HAP-1 (cell line): Measurements from ENCODE around the gene METTL26.

ENCODE experiments used
- DNase-seq, 2 experiments: peaks; one replicate each; pipeline ENCODE4 v3.0.0-alpha.2; 2016 to 2020; ENCODE audit warnings: low spot score in 2 of 2
- H3K27me3 ChIP-seq: fragments of 250-450 bp; sonication (Bioruptor Pico); 2 replicates; pipeline ENCODE4 v1.5.1; 2020; ENCODE audit warnings: low read depth, mild to moderate bottlenecking, moderate library complexity
- H3K36me3 ChIP-seq: fragments of 250-450 bp; sonication (Bioruptor Pico); replicated peaks from 2 replicates; pipeline ENCODE4 v1.5.1; 2020; ENCODE audit warnings: mild to moderate bottlenecking
- H3K4me1 ChIP-seq: fragments of 250-450 bp; sonication (Bioruptor Pico); 2 replicates; pipeline ENCODE4 v1.5.1; 2020; ENCODE audit warnings: mild to moderate bottlenecking
- H3K4me3 ChIP-seq: fragments of 250-450 bp; sonication (Bioruptor Pico); 2 replicates; pipeline ENCODE4 v1.5.1; 2020; ENCODE audit warnings: mild to moderate bottlenecking, moderate library complexity
- H3K9me3 ChIP-seq: fragments of 250-450 bp; sonication (Bioruptor Pico); 2 replicates; pipeline ENCODE4 v1.5.1; 2020; ENCODE audit warnings: mild to moderate bottlenecking, moderate library complexity
- in situ Hi-C: fragments of 300-500 bp; cut with MboI; formaldehyde crosslinking; loops from 3 replicates; pipeline ENCODE4 v1.14.3; 2020; ENCODE audit warnings: low sequenced_read_pairs, inconsistent platforms, mixed read lengths

METTL26 gene

DNA sequence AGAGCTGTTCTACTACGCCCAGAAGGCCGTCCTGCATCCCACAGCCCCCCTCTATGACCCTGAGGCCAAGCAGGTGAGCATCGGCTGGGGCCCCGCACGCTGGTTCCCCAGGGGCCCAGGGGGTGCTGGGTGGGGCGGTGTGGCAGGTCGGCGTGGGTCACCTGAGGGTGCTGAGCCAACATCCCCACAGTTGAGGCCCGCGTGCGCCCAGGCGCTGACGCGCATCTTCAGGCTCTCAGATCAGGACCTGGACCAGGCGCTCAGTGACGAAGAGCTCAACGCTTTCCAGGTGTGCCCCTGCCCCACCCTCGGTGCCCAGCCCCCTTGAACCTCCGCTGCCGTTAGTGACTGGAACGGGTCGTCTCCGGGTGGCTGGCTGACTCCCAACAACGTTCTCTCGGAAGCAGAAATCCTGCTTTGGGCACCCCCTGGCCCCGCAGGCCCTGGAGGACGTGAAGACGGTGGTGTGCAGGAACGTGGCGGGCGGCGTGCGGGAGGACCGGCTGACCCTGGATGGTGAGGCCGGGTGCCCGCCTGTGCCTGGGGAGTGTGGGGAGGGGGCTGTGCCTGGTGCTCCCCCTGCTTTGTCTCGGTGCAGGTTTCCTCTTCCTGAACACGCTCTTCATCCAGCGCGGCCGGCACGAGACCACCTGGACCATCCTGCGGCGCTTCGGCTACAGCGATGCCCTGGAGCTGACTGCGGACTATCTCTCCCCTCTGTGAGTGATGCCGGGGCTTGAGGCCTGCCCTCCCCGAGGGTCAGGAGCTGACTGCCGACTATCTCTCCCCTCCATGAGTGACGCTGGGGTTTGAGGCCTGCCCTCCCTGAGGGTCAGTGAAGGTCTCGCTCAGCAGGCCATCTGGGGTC is 34.6 kb upstream of the METTL26 start:
- H3K4me1 ChIP-seq = peaks cover 7% of the 10 kb centered on the region
- DNase-seq = no peak
- in situ Hi-C loops = no loop called here
- H3K36me3 ChIP-seq = peaks cover 54% of the 10 kb centered on the region
- no peaks in the 10 kb centered on the region for H3K9me3 ChIP-seq
- H3K27me3 ChIP-seq = no peaks in the 10 kb centered on the region
- no peak overlapping the region for H3K4me3 ChIP-seq

DNA sequence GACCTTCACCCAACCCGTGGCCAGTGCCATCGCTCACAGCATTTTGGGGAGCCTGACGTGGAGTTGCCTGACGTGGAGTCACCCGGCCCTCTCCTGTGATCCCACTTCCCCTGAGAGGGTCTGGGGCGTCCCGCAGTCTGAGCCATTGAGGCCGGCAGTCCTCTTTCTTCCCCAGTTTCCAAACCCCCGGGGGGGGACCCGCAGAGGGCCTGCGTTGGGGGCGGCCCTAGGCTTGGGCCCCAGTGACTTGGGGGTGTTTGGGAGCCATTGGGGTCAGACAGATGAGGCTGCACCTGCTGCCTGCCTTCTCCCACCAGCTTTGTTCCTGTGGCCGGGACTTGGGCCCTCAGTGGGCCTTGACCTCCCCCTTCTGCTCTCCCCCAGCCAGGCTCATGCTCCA is 33.6 kb upstream of the METTL26 start:
- Histone ChIP-seq H3K36me3 (peaks cover 53% of the 10 kb centered on the region), H3K27me3 (no peaks in the 10 kb centered on the region), H3K9me3 (no peaks in the 10 kb centered on the region), H3K4me1 (peaks cover 7% of the 10 kb centered on the region), H3K4me3 (peak overlapping the region; percentile 87; the same call in 1 of the 2 replicates)
- in situ Hi-C loops = no loop called here
- no peak for DNase-seq

DNA sequence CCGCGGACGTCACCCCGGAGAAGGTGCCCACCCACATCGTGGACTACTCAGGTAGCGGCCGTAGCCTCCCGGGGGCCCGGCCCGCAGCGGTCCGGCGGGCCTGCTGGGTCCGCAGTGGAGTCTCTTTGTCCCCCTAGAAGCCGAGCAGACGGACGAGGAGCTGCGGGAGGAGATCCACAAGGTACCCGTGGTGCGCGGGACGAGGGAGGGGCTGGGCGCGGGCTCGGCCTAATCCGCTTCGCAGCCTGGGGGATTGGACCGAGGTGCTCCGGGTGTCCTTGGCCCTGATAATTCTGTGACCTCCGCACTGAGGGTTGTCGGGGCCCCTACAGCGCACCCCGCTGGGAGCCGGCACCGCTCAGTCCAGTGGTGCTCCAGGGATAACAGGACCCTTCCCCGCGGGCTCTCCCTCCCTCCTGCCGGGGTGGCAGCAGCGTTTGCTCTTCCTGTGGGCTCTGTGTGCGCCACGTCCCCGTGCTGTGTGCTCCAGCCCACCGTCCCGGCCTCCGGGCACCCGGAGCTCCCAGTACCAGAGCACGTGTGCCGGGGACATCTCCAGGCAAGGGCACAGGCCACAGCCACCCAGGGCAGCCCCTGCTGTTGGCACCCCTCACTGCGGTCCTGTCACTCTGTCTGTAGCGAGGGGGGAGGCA is 32.5 kb upstream of the METTL26 start:
- Histone ChIP-seq H3K27me3 (no peaks in the 10 kb centered on the region), H3K36me3 (peaks cover 47% of the 10 kb centered on the region)
- peak in 1 of 2 experiments; percentile 51 for DNase-seq

DNA sequence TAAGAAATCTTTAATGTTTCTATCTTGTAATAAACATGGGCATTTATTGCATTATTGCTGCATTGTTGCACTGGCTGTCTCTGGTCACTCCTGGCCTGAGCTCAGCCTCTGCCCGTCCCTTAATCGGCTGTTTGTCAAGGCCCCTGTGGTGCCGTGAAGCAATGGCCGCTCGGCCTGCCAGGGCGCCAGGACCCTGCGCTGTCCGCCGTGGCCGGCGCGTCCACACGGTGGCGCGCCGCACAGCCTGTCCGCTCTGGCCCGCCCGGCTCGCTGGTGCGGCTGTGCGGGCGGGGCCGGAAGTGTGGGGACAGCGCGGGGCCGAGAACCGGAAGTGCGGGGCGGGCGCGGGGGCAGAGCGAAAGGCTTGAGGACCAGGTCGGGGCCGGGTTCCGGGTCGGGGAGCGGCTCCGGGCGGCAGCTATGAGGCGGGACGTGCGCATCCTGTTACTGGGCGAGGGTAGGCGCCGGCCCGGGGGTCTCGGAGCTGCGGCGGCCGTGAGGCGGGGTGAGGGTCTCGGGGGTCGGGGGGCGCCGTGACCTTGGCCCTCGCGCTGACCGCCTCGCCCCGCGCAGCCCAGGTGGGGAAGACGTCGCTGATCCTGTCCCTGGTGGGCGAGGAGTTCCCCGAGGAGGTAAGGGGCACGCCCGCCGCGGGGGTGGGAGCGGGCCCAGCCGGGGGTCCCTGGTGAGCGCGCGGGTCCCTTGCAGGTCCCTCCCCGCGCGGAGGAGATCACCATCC is 31.8 kb upstream of the METTL26 start, which contains the start of gene RHOT2:
RHOT2 (plus strand) TSS at position 353 of the 739 bp plus-strand sequence; CDS start at position 421, 68 bp downstream.
- in situ Hi-C loops = no loop called here
- H3K4me3 ChIP-seq = peak within 1 kb of the TSS; percentile 87
- H3K4me1 ChIP-seq = peaks cover 7% of the 10 kb centered on the region
- no peaks in the 10 kb centered on the region for H3K27me3 ChIP-seq
- peaks cover 44% of the 10 kb centered on the region for H3K36me3 ChIP-seq
- no peaks in the 10 kb centered on the region for H3K9me3 ChIP-seq
- DNase-seq = peak; percentile 83 to 96

More for the DNA sequence above, 32.5 kb upstream of the METTL26 start:
- in situ Hi-C loops = no loop called here
- no peaks in the 10 kb centered on the region for H3K9me3 ChIP-seq
- peaks cover 7% of the 10 kb centered on the region for H3K4me1 ChIP-seq
- H3K4me3 ChIP-seq = peak overlapping the region; percentile 87

DNA sequence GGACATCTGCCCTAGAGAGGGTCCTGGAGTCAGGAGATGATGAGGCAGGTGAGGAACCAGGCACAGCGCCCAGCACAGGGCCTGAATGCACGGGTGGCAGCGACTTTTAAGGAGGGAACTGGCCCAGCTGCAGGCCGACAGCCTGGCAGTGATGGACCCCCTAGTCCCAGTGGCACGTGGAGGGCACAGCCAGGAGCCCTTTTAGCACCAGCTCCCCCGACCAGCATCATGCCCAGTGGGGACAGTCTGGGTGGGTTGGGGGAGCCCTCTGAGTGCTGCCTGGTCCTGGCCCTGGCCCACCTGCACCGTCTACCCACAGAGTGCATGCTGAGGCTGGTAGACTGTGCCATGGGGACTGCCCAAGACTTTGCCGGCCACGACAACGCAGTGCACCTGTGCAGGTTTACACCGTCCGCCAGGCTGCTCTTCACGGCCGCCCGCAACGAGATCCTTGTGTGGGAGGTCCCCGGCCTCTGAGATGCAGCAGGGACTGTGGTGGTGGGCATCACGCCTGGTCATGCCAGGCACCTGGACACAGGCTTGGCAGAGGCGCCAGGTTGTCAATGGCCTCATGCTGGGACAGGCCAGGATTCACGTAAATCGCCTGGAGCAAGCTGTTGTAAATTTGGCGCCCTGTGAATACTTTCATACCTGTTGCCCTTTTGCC is 31.1 kb upstream of the METTL26 start:
- in situ Hi-C loops = no loop called here
- H3K4me1 ChIP-seq = peaks cover 7% of the 10 kb centered on the region
- H3K4me3 ChIP-seq = peak overlapping the region; percentile 87

DNA sequence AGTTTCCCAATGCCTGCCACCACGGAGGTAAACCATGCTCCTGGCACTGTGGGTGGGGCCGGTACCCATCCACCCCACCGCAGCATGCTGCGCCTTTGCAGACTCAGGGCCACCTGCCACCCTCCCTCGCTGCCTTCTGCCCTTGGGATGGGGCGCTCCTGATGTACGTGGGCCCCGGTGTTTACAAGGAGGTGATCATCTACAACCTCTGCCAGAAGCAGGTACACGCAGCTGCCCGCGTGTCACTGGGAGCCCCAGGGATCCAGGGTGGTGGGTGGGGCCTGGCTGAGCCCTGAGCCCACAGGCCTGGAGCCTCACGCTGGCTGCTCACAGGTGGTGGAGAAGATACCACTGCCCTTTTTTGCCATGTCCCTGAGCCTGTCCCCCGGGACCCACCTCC is 30.5 kb upstream of the METTL26 start:
- H3K4me3 ChIP-seq = no peak overlapping the region
- H3K36me3 ChIP-seq = peaks cover 39% of the 10 kb centered on the region
- peaks cover 7% of the 10 kb centered on the region for H3K4me1 ChIP-seq
- DNase-seq = no peak
- H3K9me3 ChIP-seq = no peaks in the 10 kb centered on the region
- in situ Hi-C loops = no loop called here
- no peaks in the 10 kb centered on the region for H3K27me3 ChIP-seq

More for the DNA sequence above, 31.1 kb upstream of the METTL26 start:
- H3K27me3 ChIP-seq = no peaks in the 10 kb centered on the region
- DNase-seq = no peak
- no peaks in the 10 kb centered on the region for H3K9me3 ChIP-seq
- H3K36me3 ChIP-seq = peaks cover 39% of the 10 kb centered on the region

DNA sequence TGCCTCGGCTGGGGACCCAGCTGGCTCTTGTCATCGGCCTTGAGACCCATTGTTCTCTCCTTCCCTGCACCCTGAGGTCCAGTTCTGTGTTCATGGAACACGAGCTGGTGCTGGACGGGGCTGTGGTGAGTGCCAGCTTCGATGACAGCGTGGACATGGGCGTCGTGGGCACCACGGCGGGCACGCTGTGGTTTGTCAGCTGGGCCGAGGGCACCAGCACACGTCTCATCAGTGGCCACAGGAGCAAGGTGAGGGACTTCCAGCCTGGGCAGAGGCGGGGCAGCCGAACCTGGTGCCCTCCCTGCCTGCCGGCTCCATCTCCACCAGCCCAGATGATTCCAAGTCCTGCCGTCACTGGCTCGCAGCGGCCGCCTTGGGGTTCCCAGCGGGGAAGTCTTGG is 26.5 kb upstream of the METTL26 start:
- Histone ChIP-seq H3K27me3 (no peaks in the 10 kb centered on the region), H3K9me3 (no peaks in the 10 kb centered on the region), H3K4me1 (peaks cover 2% of the 10 kb centered on the region; the same call in 1 of the 2 replicates), H3K4me3 (no peak overlapping the region), H3K36me3 (peaks cover 26% of the 10 kb centered on the region)
- DNase-seq = no peak
- in situ Hi-C loops = no loop called here

DNA sequence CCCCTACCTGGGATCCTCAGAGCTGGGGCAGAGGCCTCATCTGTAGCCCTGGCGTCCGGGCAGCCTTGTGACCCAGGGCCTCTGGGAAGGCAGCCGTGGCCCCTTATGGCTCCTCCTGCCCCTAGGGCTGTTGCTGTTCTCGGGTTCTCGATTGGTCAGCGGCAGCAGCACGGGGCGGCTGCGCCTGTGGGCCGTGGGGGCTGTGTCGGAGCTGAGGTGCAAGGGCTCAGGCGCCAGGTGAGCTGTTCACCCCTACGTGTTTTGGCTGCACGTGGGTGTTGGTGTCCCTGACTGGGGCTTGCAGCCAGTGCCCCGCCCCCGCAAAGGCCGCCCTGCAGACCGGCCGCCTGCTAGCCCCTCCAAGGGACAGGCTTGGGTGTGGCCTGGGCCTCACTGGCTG is 26.0 kb upstream of the METTL26 start:
- no peak for DNase-seq
- Histone ChIP-seq H3K9me3 (no peaks in the 10 kb centered on the region), H3K4me3 (no peak overlapping the region), H3K27me3 (no peaks in the 10 kb centered on the region), H3K36me3 (peaks cover 29% of the 10 kb centered on the region; the same call in 1 of the 2 replicates), H3K4me1 (no peaks in the 10 kb centered on the region)
- in situ Hi-C loops = no loop called here

DNA sequence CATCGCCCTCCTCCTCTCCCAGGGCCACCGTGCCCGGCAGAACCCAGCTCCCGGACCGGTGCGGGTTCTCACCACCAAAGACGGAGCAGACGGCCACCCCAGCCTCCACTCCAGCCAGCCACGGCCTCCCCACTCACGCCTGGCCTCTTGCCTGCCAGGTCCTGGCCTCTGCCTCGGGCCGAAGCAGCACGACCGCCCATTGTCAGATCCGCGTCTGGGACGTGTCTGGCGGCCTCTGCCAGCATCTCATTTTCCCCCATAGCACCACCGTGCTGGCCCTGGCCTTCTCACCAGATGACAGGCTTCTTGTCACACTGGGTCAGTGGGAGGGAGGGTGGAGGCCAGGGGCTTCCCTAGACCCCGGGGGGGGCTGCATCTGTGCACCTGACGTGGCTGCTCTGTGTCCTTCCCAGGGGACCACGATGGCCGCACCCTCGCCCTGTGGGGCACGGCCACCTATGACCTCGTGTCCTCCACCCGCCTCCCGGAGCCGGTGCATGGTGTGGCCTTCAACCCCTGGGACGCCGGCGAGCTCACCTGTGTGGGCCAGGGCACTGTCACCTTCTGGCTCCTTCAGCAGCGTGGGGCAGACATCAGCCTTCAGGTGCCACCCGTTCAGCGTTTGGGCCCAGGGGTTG is 25.2 kb upstream of the METTL26 start:
- in situ Hi-C loops = no loop called here
- Histone ChIP-seq H3K4me3 (no peak overlapping the region), H3K27me3 (no peaks in the 10 kb centered on the region), H3K4me1 (no peaks in the 10 kb centered on the region), H3K36me3 (peaks cover 35% of the 10 kb centered on the region; the same call in 1 of the 2 replicates), H3K9me3 (no peaks in the 10 kb centered on the region)
- DNase-seq = no peak

DNA sequence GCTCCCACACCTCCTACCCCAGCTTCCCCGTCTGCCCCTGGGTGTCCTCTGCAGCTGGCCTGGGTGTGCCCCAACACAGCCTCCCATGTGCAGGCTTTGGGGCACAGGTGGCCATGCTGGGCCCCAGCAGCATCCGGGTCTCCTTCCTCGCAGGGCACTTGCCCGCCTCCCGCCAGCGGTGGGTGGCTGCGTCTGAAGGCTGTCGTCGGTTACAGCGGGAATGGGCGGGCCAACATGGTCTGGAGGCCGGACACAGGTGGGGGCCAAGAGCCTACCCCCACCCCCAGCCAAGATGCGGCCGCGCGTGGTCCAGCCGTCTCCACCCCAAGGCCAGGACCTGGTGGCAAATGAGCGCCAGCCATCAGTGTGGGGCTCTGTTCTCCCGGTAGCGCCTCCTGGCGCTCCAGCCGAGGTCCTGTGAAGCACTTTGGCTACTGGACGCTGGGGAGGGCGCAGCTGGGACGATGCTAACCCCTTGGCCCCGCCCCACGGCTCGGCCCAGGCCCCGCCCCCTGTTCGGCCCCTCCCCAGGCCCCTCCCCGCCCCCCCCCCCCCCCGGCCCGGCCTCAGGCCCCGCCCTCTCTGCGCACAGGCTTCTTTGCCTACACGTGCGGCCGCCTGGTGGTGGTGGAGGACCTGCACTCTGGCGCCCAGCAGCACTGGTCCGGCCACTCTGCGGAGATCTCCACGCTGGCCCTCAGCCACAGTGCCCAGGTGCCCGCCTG is 24.5 kb upstream of the METTL26 start:
- Histone ChIP-seq H3K36me3 (peaks cover 35% of the 10 kb centered on the region; the same call in 1 of the 2 replicates), H3K4me1 (no peaks in the 10 kb centered on the region), H3K4me3 (no peak overlapping the region), H3K27me3 (no peaks in the 10 kb centered on the region), H3K9me3 (no peaks in the 10 kb centered on the region)
- in situ Hi-C loops = no loop called here
- peak; percentile 62 to 86 for DNase-seq

DNA sequence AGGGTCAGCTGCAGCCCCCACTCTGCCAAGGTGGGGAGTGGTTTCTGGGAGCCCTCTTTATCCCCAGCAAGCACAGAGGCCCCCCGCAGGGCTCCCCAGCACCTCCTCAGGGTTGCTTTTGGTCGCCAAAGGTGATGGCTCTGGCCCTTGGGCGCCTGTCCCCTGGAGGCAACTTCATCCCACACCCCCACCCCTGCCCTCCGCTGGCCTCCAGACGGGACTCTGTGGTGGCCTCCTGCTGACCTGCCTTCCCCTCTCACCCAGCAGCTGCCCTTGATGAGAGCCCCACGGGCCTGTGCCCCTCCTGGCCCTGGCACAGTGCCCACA is 24.0 kb upstream of the METTL26 start:
- Histone ChIP-seq H3K36me3 (peaks cover 37% of the 10 kb centered on the region; the same call in 1 of the 2 replicates), H3K4me1 (no peaks in the 10 kb centered on the region), H3K27me3 (no peaks in the 10 kb centered on the region), H3K4me3 (no peak overlapping the region), H3K9me3 (no peaks in the 10 kb centered on the region)
- in situ Hi-C loops = no loop called here
- DNase-seq = no peak

DNA sequence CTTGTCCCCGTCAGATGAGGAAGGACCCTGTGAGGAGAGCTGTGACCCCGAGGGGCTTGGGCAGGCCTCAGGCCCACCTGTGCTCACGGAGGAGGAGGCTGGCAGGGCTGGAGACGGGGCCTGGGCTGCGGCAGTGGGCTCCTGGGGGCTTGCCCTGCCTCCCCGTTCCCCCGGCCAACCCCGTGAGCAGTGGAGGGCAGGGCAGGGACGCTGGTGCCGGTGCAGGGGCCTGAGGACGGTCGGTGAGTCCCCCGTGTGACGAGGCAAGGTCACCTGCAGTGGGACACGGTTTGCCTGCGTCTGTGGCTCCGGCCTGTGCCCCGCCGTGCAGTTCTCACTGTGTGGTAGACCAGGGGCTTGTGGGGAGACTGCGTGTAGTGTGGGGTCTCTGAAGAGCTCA is 23.5 kb upstream of the METTL26 start:
- Histone ChIP-seq H3K27me3 (no peaks in the 10 kb centered on the region), H3K9me3 (no peaks in the 10 kb centered on the region), H3K4me3 (no peak overlapping the region), H3K4me1 (no peaks in the 10 kb centered on the region), H3K36me3 (peaks cover 40% of the 10 kb centered on the region)
- no peak for DNase-seq
- in situ Hi-C loops = no loop called here
